Measurements from ENCODE around the gene MAP2K5.
A peak's percentile ranks its signal among the peaks of the same experiment; 100 is the strongest.

The MAP2K5 gene

GRCh38 chr15:67836134-67836455, 293.6 kb downstream of the MAP2K5 start:
- H3K4me1 ChIP-seq (ENCODE audit: control insufficient read depth, insufficient read depth, low read length, poor library complexity, severe bottlenecking) = peaks cover 43% of the 10 kb centered on the region
- H3K4me3 ChIP-seq (ENCODE audit: insufficient read depth, low read depth, low read length, poor library complexity, severe bottlenecking) = peak overlapping the region; percentile 65
- no peak for DNase-seq

DNA sequence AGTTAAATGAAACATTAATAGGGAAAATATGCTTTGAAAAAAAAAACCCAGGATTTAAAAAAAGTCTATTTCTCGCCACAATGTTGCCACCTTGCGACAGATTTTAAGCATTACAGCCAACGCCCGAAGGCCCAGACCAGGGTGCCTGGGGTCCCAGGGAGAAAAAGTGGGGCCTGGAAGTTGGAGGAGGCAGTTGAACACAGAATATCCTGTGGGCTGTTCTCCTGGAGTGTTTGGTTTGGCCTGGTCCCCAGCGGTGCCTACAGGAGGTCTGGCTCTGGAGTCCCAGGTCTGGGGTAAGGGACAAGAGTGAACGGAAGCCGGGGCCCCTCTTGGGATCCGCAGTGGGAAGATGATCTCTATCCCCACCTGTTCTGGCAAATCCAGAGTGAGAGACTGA, 294.0 kb downstream of the MAP2K5 start:
- Histone ChIP-seq H3K9me3 (ENCODE audit: control insufficient read depth, low read length) (no peaks in the 10 kb centered on the region), H3K4me1 (ENCODE audit: control insufficient read depth, insufficient read depth, low read length, poor library complexity, severe bottlenecking) (peaks cover 43% of the 10 kb centered on the region), H3K36me3 (ENCODE audit: control insufficient read depth, insufficient read depth, low read length) (no peaks in the 10 kb centered on the region), H3K27ac (ENCODE audit: insufficient read depth, low read length, poor library complexity, severe bottlenecking) (no peak overlapping the region), H3K4me3 (ENCODE audit: insufficient read depth, low read depth, low read length, poor library complexity, severe bottlenecking) (peak overlapping the region; percentile 65), H3K27me3 (replicated peaks; ENCODE audit: control insufficient read depth, insufficient read depth, low read length, poor library complexity, severe bottlenecking) (peaks cover 42% of the 10 kb centered on the region)
- peak in 1 of 3 donors; percentile 45 for DNase-seq

More at GRCh38 chr15:67836134-67836455, 293.6 kb downstream of the MAP2K5 start:
- H3K9me3 ChIP-seq (ENCODE audit: control insufficient read depth, low read length) = no peaks in the 10 kb centered on the region
- H3K36me3 ChIP-seq (ENCODE audit: control insufficient read depth, insufficient read depth, low read length) = no peaks in the 10 kb centered on the region
- H3K27ac ChIP-seq (ENCODE audit: insufficient read depth, low read length, poor library complexity, severe bottlenecking) = no peak overlapping the region
- peaks cover 44% of the 10 kb centered on the region for H3K27me3 ChIP-seq (replicated peaks; ENCODE audit: control insufficient read depth, insufficient read depth, low read length, poor library complexity, severe bottlenecking)

- Histone ChIP-seq H3K36me3 (ENCODE audit: control insufficient read depth, insufficient read depth, low read length) (no peaks in the 10 kb centered on the region), H3K27ac (ENCODE audit: insufficient read depth, low read length, poor library complexity, severe bottlenecking) (no peak overlapping the region), H3K9me3 (ENCODE audit: control insufficient read depth, low read length) (no peaks in the 10 kb centered on the region), H3K27me3 (replicated peaks; ENCODE audit: control insufficient read depth, insufficient read depth, low read length, poor library complexity, severe bottlenecking) (peaks cover 41% of the 10 kb centered on the region), H3K4me3 (ENCODE audit: insufficient read depth, low read depth, low read length, poor library complexity, severe bottlenecking) (no peak overlapping the region), H3K4me1 (ENCODE audit: control insufficient read depth, insufficient read depth, low read length, poor library complexity, severe bottlenecking) (peaks cover 43% of the 10 kb centered on the region)
- DNase-seq = no peak
These were observed 294.5 kb downstream of the MAP2K5 start for GRCh38 chr15:67836955-67837354.

DNA sequence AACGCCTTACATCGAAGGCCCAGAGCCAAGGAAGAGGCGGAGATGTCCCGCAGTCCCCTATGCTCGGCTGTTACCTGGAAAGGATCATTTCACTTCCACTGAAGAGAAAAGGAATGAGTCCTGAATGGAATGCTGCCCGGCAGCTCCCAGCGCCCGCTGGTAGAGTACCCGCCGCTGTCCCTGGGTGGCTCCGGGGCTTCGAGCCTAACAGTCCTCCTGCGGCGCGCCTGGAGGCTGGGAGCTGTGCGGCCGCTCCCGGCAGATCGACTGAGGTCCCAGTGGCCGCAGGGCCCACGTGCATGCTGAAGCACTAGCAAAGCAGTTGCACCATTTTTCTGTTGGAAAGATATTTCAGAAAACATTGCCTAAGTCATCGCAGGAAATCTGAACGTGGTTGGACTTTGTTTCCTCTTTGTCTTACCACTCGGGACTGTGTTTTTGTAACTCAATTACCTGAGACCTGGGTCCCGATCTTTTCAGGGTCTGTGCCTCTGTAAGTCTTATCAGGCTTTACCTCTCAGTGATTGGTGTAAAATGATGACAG, 296.4 kb downstream of the MAP2K5 start:
- Histone ChIP-seq H3K4me1 (ENCODE audit: control insufficient read depth, insufficient read depth, low read length, poor library complexity, severe bottlenecking) (peaks cover 30% of the 10 kb centered on the region), H3K27ac (ENCODE audit: insufficient read depth, low read length, poor library complexity, severe bottlenecking) (peak overlapping the region; percentile 92), H3K36me3 (ENCODE audit: control insufficient read depth, insufficient read depth, low read length) (no peaks in the 10 kb centered on the region), H3K27me3 (replicated peaks; ENCODE audit: control insufficient read depth, insufficient read depth, low read length, poor library complexity, severe bottlenecking) (peaks cover 22% of the 10 kb centered on the region), H3K9me3 (ENCODE audit: control insufficient read depth, low read length) (no peaks in the 10 kb centered on the region), H3K4me3 (ENCODE audit: insufficient read depth, low read depth, low read length, poor library complexity, severe bottlenecking) (peak overlapping the region; percentile 84)
- no peak for DNase-seq

DNA sequence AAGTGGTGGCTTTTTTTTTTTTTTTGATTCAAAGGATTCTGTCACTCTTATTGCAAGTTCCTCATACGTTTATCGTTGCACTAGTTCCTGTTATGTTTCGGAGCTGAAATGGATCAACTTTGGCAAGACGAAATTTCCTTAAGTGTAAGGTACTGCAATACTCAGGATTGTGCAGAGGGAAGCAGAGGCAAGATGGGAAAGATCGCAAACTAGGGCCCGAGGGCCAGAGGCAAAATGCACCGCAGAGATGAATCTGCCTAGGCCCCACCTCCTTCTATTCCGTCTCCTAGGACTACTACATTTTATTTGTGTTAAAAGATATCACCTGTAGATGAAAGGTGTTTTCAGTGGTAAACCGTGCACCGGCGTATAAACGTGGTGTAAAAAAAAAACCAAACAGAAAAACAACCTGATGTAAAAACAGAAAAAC, 297.0 kb downstream of the MAP2K5 start:
- Histone ChIP-seq H3K9me3 (ENCODE audit: control insufficient read depth, low read length) (no peaks in the 10 kb centered on the region), H3K27ac (ENCODE audit: insufficient read depth, low read length, poor library complexity, severe bottlenecking) (peak overlapping the region; percentile 92), H3K4me3 (ENCODE audit: insufficient read depth, low read depth, low read length, poor library complexity, severe bottlenecking) (peak overlapping the region; percentile 84), H3K4me1 (ENCODE audit: control insufficient read depth, insufficient read depth, low read length, poor library complexity, severe bottlenecking) (peaks cover 23% of the 10 kb centered on the region), H3K36me3 (ENCODE audit: control insufficient read depth, insufficient read depth, low read length) (no peaks in the 10 kb centered on the region), H3K27me3 (replicated peaks; ENCODE audit: control insufficient read depth, insufficient read depth, low read length, poor library complexity, severe bottlenecking) (peaks cover 16% of the 10 kb centered on the region)
- DNase-seq = peak in 1 of 3 donors; percentile 29

DNA sequence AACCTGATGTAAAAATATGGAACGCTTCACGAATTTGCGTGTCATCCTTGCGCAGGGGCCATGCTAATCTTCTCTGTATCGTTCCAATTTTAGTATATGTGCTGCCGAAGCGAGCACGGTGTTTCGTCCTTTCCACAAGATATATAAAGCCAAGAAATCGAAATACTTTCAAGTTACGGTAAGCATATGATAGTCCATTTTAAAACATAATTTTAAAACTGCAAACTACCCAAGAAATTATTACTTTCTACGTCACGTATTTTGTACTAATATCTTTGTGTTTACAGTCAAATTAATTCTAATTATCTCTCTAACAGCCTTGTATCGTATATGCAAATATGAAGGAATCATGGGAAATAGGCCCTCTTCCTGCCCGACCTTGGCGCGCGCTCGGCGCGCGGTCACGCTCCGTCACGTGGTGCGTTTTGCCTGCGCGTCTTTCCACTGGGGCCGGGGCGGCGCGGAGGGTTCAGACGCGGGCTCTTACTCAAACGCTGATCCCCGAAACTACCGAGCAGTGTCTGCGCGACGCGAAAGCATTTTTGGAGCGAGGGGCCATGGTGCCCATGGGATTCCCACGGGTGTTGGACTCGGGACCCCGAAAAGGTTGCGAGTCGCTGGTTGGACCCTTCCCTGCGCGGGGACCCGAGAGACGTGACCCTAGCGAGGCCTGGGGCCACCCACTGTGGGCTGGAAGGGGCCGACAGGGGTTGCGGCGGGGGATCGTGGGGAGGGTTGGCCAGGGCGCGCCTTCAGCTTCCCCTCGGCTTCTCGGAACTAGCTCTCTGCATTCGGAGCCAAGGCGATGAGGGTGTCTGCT, 297.6 kb downstream of the MAP2K5 start, which contains the start of gene RNU6-1:
Gene RNU6-1 (minus strand): TSS at position 117 of the 820 bp plus-strand sequence.
- peak within 1 kb of the TSS; percentile 84 for H3K4me3 ChIP-seq (ENCODE audit: insufficient read depth, low read depth, low read length, poor library complexity, severe bottlenecking)
- H3K9me3 ChIP-seq (ENCODE audit: control insufficient read depth, low read length) = no peaks in the 10 kb centered on the region
- H3K27ac ChIP-seq (ENCODE audit: insufficient read depth, low read length, poor library complexity, severe bottlenecking) = peak within 1 kb of the TSS; percentile 92
- H3K36me3 ChIP-seq (ENCODE audit: control insufficient read depth, insufficient read depth, low read length) = no peaks in the 10 kb centered on the region
- peak; percentile 91 to 93 (median 92) for DNase-seq
- H3K4me1 ChIP-seq (ENCODE audit: control insufficient read depth, insufficient read depth, low read length, poor library complexity, severe bottlenecking) = peaks cover 17% of the 10 kb centered on the region
- peaks cover 10% of the 10 kb centered on the region for H3K27me3 ChIP-seq (replicated peaks; ENCODE audit: control insufficient read depth, insufficient read depth, low read length, poor library complexity, severe bottlenecking)

DNA sequence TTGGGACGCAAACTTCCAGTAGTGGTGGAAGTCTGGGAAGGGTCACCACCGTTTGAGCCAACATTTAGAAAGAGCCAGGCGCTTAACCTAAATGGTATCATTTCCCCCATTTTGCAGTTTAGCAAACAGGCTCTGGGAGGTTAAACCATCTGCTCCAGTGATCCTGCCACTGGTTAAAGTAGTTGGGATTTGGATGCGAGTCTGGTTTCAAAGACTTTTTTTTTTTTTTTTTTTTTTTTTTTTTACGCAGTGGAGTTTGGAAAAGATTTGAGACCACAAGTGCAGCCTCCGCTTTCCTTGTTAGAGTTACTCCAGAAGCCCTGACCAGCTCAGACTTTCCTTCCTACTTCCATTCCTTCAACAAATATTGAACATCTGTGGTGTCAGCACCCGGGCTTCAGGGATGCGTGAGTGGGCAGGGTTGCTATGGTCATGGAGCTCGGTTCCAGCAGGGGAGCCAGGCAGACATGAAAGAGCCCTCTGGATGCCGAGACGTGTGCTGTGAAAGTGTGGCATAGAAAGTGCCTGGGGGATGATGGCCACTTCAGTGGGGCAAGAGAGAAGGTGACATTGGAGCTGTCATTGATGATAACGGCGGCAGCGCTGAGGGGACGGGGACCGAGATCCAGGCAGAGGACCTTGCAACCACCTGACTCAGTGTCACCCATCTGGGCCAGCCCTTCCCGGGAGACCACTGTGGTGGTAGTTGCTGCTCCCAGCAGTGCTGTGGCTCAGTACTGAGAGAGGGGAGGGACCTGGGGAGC, 298.4 kb downstream of the MAP2K5 start:
- no peaks in the 10 kb centered on the region for H3K36me3 ChIP-seq (ENCODE audit: control insufficient read depth, insufficient read depth, low read length)
- no peak for DNase-seq
- H3K27ac ChIP-seq (ENCODE audit: insufficient read depth, low read length, poor library complexity, severe bottlenecking) = peak overlapping the region; percentile 92
- H3K4me1 ChIP-seq (ENCODE audit: control insufficient read depth, insufficient read depth, low read length, poor library complexity, severe bottlenecking) = peaks cover 9% of the 10 kb centered on the region
- H3K27me3 ChIP-seq (replicated peaks; ENCODE audit: control insufficient read depth, insufficient read depth, low read length, poor library complexity, severe bottlenecking) = peaks cover 2% of the 10 kb centered on the region
- H3K4me3 ChIP-seq (ENCODE audit: insufficient read depth, low read depth, low read length, poor library complexity, severe bottlenecking) = peak overlapping the region; percentile 84
- H3K9me3 ChIP-seq (ENCODE audit: control insufficient read depth, low read length) = no peaks in the 10 kb centered on the region

- Histone ChIP-seq H3K36me3 (ENCODE audit: control insufficient read depth, insufficient read depth, low read length) (no peaks in the 10 kb centered on the region), H3K9me3 (ENCODE audit: control insufficient read depth, low read length) (no peaks in the 10 kb centered on the region), H3K27me3 (replicated peaks; ENCODE audit: control insufficient read depth, insufficient read depth, low read length, poor library complexity, severe bottlenecking) (no peaks in the 10 kb centered on the region), H3K4me1 (ENCODE audit: control insufficient read depth, insufficient read depth, low read length, poor library complexity, severe bottlenecking) (peaks cover 6% of the 10 kb centered on the region), H3K27ac (ENCODE audit: insufficient read depth, low read length, poor library complexity, severe bottlenecking) (no peak overlapping the region), H3K4me3 (ENCODE audit: insufficient read depth, low read depth, low read length, poor library complexity, severe bottlenecking) (no peak overlapping the region)
- no peak for DNase-seq
These were observed 298.9 kb downstream of the MAP2K5 start for GRCh38 chr15:67841513-67841762.

GRCh38 chr15:67843092-67843501, 300.6 kb downstream of the MAP2K5 start:
- Histone ChIP-seq H3K27me3 (replicated peaks; ENCODE audit: control insufficient read depth, insufficient read depth, low read length, poor library complexity, severe bottlenecking) (no peaks in the 10 kb centered on the region), H3K36me3 (ENCODE audit: control insufficient read depth, insufficient read depth, low read length) (no peaks in the 10 kb centered on the region), H3K4me3 (ENCODE audit: insufficient read depth, low read depth, low read length, poor library complexity, severe bottlenecking) (no peak overlapping the region), H3K4me1 (ENCODE audit: control insufficient read depth, insufficient read depth, low read length, poor library complexity, severe bottlenecking) (peaks cover 6% of the 10 kb centered on the region), H3K27ac (ENCODE audit: insufficient read depth, low read length, poor library complexity, severe bottlenecking) (no peak overlapping the region), H3K9me3 (ENCODE audit: control insufficient read depth, low read length) (no peaks in the 10 kb centered on the region)
- DNase-seq = no peak
